A673 (cell line): Measurements from ENCODE around the gene LHCGR. TPM values are rescaled to one million over a fixed set of nuclear protein-coding genes. Genes with fewer than 3 reads are reported as not detected.

ENCODE experiments used
- BruUV-seq: library from RNA; stranded (reverse); fragments of 400-500 nt; replicated peaks from 2 replicates; lab custom pipeline; 2021; lab: Mats Ljungman, UMichigan
- CTCF ChIA-PET: fragments of 300-600 bp; sonication (Branson Sonifier 250); formaldehyde crosslinking; loops from one replicate; lab custom pipeline; 2022; ENCODE audit warnings: antibody characterized with exemption; lab: Charles Lee
- POLR2A ChIA-PET: fragments of 300-600 bp; sonication (Branson Sonifier 250); formaldehyde crosslinking; loops from one replicate; lab custom pipeline; 2022; ENCODE audit warnings: antibody characterized with exemption; ENCODE audit not compliant: low non-redundant PET; lab: Charles Lee
- DNase-seq: peaks from one replicate; pipeline ENCODE4 v3.0.0-alpha.2; 2015; ENCODE audit warnings: low spot score
- H3K27ac ChIP-seq: fragments of 200-600 bp; sonication (generic); 2 replicates; pipeline ENCODE4 v1.5.1; 2016; ENCODE audit warnings: mixed run types, low read depth, mild to moderate bottlenecking, mixed read lengths, antibody characterized with exemption, low read length; ENCODE audit not compliant: poor library complexity, severe bottlenecking
- H3K27me3 ChIP-seq: fragments of 200-600 bp; sonication (generic); replicated peaks from 2 replicates; pipeline ENCODE4 v1.6.1; 2017; ENCODE audit warnings: mixed run types, low read depth, mild to moderate bottlenecking, mixed read lengths, antibody characterized with exemption, low read length; ENCODE audit not compliant: insufficient read depth, poor library complexity
- H3K36me3 ChIP-seq: fragments of 200-600 bp; sonication (generic); 2 replicates; pipeline ENCODE4 v1.6.1; 2016; ENCODE audit warnings: mixed run types, mild to moderate bottlenecking, mixed read lengths, antibody characterized with exemption, low read length; ENCODE audit not compliant: insufficient read depth, poor library complexity, severe bottlenecking
- H3K4me1 ChIP-seq: fragments of 200-600 bp; sonication (generic); 2 replicates; pipeline ENCODE4 v1.6.1; 2017; ENCODE audit warnings: mixed run types, mild to moderate bottlenecking, mixed read lengths, antibody characterized with exemption, low read length; ENCODE audit not compliant: insufficient read depth, poor library complexity, severe bottlenecking
- H3K4me3 ChIP-seq: fragments of 200-600 bp; sonication (generic); 2 replicates; pipeline ENCODE4 v1.5.1; 2016; ENCODE audit warnings: low read depth, mixed run types, mild to moderate bottlenecking, mixed read lengths, low read length; ENCODE audit not compliant: poor library complexity, severe bottlenecking
- H3K9me3 ChIP-seq: fragments of 200-600 bp; sonication (generic); 2 replicates; pipeline ENCODE4 v1.6.1; 2016; ENCODE audit warnings: mixed run types, low read depth, mild to moderate bottlenecking, mixed read lengths, antibody characterized with exemption, low read length; ENCODE audit not compliant: poor library complexity, severe bottlenecking
- EZH2 ChIP-seq: fragments of 200-600 bp; sonication (generic); IDR thresholded peaks from 2 replicates; pipeline ENCODE4 v1.6.1; 2017; ENCODE audit warnings: borderline replicate concordance, low read depth, mild to moderate bottlenecking, mixed read lengths, antibody characterized with exemption, low read length; ENCODE audit not compliant: poor library complexity, severe bottlenecking
- intact Hi-C: fragments of 100-400 bp; cut with micrococcal nuclease; formaldehyde crosslinking; loops from one replicate; pipeline ENCODE4 v1.10.0; 2022; ENCODE audit not compliant: unreplicated experiment
- total RNA-seq: library from RNA; stranded (reverse); gene quantifications from 2 replicates; pipeline ENCODE4 v1.2.3, GENCODE V29; 2021
- TF ChIP-seq, protein P1 (sequence below): fragments of 300-800, 200-600 bp; sonication (generic); conservative IDR thresholded peaks from 2 replicates; pipeline ENCODE4 v1.5.1; 2017; ENCODE audit warnings: low read depth, mild to moderate bottlenecking, antibody characterized with exemption, low read length, moderate library complexity, mixed read lengths

Gene LHCGR
- total RNA-seq, 1 experiment from 2014 or later: not detected

DNA sequence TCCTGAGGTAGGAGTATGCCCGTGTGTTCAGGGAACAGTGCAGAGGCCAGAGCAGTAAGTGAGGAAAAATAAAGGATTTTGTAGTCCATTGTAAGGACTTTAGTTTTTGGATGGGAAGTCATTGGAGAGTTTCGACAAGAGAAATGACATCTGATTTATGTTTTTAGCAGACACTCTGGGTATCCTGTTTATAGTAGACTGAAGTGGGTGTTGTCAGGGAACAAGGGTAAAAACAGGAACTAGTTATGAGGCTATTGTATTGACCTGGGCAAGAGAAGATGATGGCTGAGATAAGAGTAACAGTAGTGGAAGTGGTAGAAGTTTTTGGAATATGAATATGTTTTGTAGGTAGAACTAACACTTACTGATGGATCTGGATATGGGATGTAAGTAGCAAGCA lies 78.1 kb downstream of the LHCGR start:
- H3K4me1 ChIP-seq: no peaks in the 10 kb centered on the region
- no peak for DNase-seq
- H3K36me3 ChIP-seq: no peaks in the 10 kb centered on the region
- H3K4me3 ChIP-seq: no peak overlapping the region
- POLR2A ChIA-PET: no interaction called here
- no peak for TF ChIP-seq EZH2
- TF ChIP-seq, protein P1, sequence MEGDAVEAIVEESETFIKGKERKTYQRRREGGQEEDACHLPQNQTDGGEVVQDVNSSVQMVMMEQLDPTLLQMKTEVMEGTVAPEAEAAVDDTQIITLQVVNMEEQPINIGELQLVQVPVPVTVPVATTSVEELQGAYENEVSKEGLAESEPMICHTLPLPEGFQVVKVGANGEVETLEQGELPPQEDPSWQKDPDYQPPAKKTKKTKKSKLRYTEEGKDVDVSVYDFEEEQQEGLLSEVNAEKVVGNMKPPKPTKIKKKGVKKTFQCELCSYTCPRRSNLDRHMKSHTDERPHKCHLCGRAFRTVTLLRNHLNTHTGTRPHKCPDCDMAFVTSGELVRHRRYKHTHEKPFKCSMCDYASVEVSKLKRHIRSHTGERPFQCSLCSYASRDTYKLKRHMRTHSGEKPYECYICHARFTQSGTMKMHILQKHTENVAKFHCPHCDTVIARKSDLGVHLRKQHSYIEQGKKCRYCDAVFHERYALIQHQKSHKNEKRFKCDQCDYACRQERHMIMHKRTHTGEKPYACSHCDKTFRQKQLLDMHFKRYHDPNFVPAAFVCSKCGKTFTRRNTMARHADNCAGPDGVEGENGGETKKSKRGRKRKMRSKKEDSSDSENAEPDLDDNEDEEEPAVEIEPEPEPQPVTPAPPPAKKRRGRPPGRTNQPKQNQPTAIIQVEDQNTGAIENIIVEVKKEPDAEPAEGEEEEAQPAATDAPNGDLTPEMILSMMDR: no peak
- intact Hi-C loops: no loop called here
- CTCF ChIA-PET: no interaction called here
- no TSS peak for BruUV-seq
- no peak overlapping the region for H3K27ac ChIP-seq
- H3K27me3 ChIP-seq: no peaks in the 10 kb centered on the region
- H3K9me3 ChIP-seq: no peaks in the 10 kb centered on the region

DNA sequence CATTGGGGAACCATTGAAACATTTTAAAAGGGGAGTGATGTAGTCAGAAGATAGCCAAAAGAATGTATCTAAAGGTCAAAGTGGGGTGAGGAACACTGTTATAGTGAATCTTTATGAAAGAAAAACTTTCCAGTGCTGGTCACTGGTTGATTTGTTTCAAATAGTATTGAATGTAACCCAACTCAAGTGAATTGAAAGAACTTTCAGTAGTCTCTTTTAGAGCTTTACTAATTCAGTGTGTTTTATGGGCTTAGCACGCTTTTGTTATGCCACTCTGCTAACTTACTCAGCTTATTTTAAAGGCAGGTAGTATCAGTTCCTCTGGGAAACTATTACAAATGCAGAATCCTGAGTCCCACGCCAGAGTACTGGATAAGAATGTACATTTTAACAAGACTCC lies 80.6 kb downstream of the LHCGR start:
- H3K36me3 ChIP-seq: no peaks in the 10 kb centered on the region
- TF ChIP-seq EZH2: no peak
- TF ChIP-seq, protein P1: no peak
- no peak overlapping the region for H3K27ac ChIP-seq
- no peak for DNase-seq
- intact Hi-C loops: no loop called here
- H3K4me1 ChIP-seq: no peaks in the 10 kb centered on the region
- POLR2A ChIA-PET: no interaction called here
- no peaks in the 10 kb centered on the region for H3K27me3 ChIP-seq
- CTCF ChIA-PET: no interaction called here
- H3K4me3 ChIP-seq: no peak overlapping the region
- BruUV-seq: no TSS peak
- H3K9me3 ChIP-seq: no peaks in the 10 kb centered on the region

DNA sequence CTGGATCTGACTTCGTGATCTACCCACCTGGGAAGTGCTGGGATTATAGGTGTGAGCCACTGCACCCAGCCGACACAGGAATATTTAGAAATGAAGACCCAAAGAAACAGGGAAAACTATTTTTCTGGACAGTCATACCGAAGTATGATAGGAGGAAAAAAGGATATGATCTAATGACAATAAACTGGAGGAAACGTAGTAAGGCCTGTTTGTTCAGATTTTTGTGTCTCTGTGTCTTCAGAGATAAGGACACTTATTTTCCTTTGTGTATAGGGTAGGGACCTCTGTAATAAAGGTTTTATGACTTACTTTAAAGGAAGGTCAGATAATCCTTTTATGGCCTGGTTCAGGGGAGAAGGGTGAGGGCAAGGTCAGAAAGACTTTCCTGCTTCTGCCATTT lies 81.9 kb downstream of the LHCGR start:
- TF ChIP-seq EZH2: no peak
- TF ChIP-seq, protein P1: no peak
- intact Hi-C loops: no loop called here
- H3K4me1 ChIP-seq: no peaks in the 10 kb centered on the region
- ChIA-PET CTCF (no interaction called here), POLR2A (no interaction called here)
- no TSS peak for BruUV-seq
- DNase-seq: no peak
- H3K27ac ChIP-seq: no peak overlapping the region
- no peaks in the 10 kb centered on the region for H3K9me3 ChIP-seq
- H3K4me3 ChIP-seq: no peak overlapping the region
- no peaks in the 10 kb centered on the region for H3K27me3 ChIP-seq
- no peaks in the 10 kb centered on the region for H3K36me3 ChIP-seq
